ENCODE results near the gene CUL3.
"Not testable (repeated sequence)": the region's sequence is repeated elsewhere in the genome, so short reads cannot be mapped to it uniquely, and the experiment has no call there.

Gene CUL3
- total RNA-seq = 151 to 163 (median 156) reads per million in 4 experiments

- peak; percentile 99 for DNase-seq
Measured at GRCh38 chr2:224585211-224586088, at the start of gene CUL3. CUL3 (minus strand) TSS chr2:224585363; CDS start chr2:224585009, 354 bp downstream.

- DNase-seq = no peak
Measured at GRCh38 chr2:224630659-224631550, 45.7 kb upstream of the CUL3 start.

GRCh38 chr2:224628416-224628815 lies 43.3 kb upstream of the CUL3 start:
- DNase-seq = no peak

GRCh38 chr2:224626735-224627134 lies 41.6 kb upstream of the CUL3 start:
- no peak for DNase-seq

GRCh38 chr2:224613543-224614286 lies 28.6 kb upstream of the CUL3 start:
- DNase-seq = no peak

- no peak for DNase-seq
Measured at GRCh38 chr2:224612578-224612977, 27.4 kb upstream of the CUL3 start.

- DNase-seq = no peak
Measured at GRCh38 chr2:224611938-224612337, 26.8 kb upstream of the CUL3 start.

GRCh38 chr2:224608104-224608503 lies 22.9 kb upstream of the CUL3 start:
- no peak for DNase-seq

- not testable (repeated sequence) for DNase-seq
Measured at GRCh38 chr2:224603746-224604500, 18.8 kb upstream of the CUL3 start.

GRCh38 chr2:224602778-224603375 lies 17.7 kb upstream of the CUL3 start:
- DNase-seq = not testable (repeated sequence)

GRCh38 chr2:224601923-224602322 lies 16.8 kb upstream of the CUL3 start:
- DNase-seq = no peak

- no peak for DNase-seq
Measured at GRCh38 chr2:224598678-224599077, 13.5 kb upstream of the CUL3 start.

- DNase-seq = no peak
Measured at GRCh38 chr2:224596289-224596688, 11.1 kb upstream of the CUL3 start.

GRCh38 chr2:224595518-224595917 lies 10.4 kb upstream of the CUL3 start:
- DNase-seq = no peak

GRCh38 chr2:224594840-224595239 lies 9.7 kb upstream of the CUL3 start:
- DNase-seq = no peak

- DNase-seq = no peak
Measured at GRCh38 chr2:224591220-224591619, 6.1 kb upstream of the CUL3 start.

- no peak for DNase-seq
Measured at GRCh38 chr2:224586127-224586695, 1.0 kb upstream of the CUL3 start.

- peak; percentile 39 for DNase-seq
Measured at GRCh38 chr2:224584785-224585210, 365 bp downstream of the CUL3 start.

GRCh38 chr2:224584111-224584784 lies 915 bp downstream of the CUL3 start:
- DNase-seq = no peak

GRCh38 chr2:224583033-224583432 lies 2.1 kb downstream of the CUL3 start:
- DNase-seq = not testable (repeated sequence)

GRCh38 chr2:224580248-224580647 lies 4.9 kb downstream of the CUL3 start:
- DNase-seq = no peak
